Measurements from ENCODE around the gene CNOT6. TPM values are rescaled to one million over a fixed set of nuclear protein-coding genes. Genes with fewer than 3 reads are reported as not detected.

CNOT6 gene
- total and polyA plus RNA-seq, 4 donors, result 1.4 to 25.0 (median 4.2) TPM

DNA sequence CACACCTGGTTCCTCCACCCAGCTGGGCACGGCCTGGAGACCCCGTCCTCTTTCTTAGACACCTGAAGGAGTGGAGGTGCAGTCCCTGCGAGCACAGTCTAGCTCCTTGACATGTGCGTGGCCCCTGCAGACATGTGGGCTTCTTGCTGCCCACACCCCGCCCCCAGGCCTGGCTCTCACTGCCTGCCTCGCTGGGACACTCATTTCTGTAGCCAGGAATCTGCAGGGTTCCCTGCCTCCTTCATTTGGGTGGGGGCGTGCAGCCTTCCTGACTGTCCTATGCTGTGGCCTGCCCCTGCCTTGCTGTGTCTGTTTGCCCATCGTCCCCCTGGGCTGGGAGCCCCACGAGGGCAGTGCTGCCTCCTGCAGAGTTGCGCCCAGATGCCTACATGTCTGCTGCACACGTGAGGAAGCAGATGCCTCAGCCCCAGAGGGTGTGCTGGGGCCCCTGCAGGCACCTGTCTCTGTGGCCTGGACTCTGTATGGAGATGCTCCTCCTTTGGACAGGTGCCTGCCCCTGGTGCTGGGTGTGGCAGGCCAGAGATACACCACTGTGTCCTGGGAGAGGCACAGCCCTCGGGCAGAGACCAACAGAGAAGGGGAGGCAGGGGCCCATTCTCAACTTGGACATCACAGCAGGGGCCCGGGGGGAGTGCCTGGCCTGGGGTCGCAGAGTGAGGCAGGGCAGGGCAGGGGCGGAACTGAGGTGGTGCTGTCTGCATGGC lies 132.6 kb downstream of the CNOT6 start (continued):
- TF ChIP-seq FOXA2 (IDR thresholded peaks at IDR 0.05) (no peak), JUND (IDR thresholded peaks at IDR 0.05) (no peak), YY1 (IDR thresholded peaks at IDR 0.05) (no peak), ZBTB33 (IDR thresholded peaks at IDR 0.05) (no peak), RAD21 (IDR thresholded peaks at IDR 0.05) (no peak)

DNA sequence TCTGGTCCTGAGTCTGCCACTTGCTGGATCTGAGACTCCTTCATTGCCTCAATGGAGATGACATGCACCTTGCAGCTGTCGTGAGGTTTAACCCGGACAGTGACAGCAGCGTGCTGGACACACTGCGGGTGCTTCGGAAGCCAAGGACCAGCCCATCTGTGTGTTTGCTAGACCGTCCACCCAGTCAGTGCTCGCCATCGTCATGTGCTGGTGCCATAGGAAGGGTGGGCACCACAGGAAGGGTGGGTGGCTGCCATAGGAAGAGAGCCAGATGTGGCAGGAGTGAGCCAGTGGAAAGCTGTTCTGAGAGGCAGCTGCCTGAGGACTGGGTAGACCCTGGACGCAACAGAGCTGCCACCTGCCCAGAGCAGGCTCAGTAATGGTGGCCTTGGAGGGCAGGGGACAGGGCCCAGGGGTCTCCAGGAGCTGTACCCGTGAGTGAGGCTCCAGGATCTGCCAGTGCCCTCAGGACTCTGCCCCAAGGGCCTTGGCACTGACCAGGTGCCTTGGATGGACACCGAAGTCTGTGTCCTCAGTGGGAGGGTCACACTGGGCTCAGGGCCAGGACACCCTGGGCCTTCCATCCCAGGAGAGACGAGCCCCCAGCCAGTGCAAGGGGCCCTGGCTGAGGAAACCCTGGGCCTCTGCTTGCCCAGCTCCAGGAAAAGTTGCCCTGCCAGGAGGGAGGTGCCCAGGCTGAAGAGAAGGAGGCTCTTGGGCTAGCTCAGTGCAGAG lies 133.4 kb downstream of the CNOT6 start:
- Histone ChIP-seq H3K9ac (ENCODE audit: low read depth in 1 of 2, low read length in 2 of 2) (no peak overlapping the region), H3K4me3 (ENCODE audit: low read depth in 1 of 3, low read length in 3 of 3) (no peak overlapping the region), H3K9me3 (ENCODE audit: control insufficient read depth in 4 of 4, low read length in 3 of 4) (no peaks in the 10 kb centered on the region), H3K36me3 (ENCODE audit: control insufficient read depth in 4 of 4, insufficient read depth in 3 of 4, low read depth in 1 of 4, low read length in 3 of 4) (no peaks in the 10 kb centered on the region), H3K27me3 (ENCODE audit: control insufficient read depth in 4 of 4, insufficient read depth in 4 of 4, low read length in 3 of 4) (no peaks in the 10 kb centered on the region), H3K27ac (ENCODE audit: low read depth in 1 of 2, low read length in 2 of 2) (no peak overlapping the region), H3K4me1 (ENCODE audit: control insufficient read depth in 4 of 4, insufficient read depth in 4 of 4, low read length in 3 of 4) (no peaks in the 10 kb centered on the region)
- TF ChIP-seq RAD21 (IDR thresholded peaks at IDR 0.05) (no peak), FOXA2 (IDR thresholded peaks at IDR 0.05) (no peak), EGR1 (IDR thresholded peaks at IDR 0.05; ENCODE audit: low read depth in 2 of 2) (no peak), SP1 (IDR thresholded peaks at IDR 0.05) (no peak), FOXA1 (IDR thresholded peaks at IDR 0.05) (no peak), HNF4G (IDR thresholded peaks at IDR 0.05) (no peak), RXRA (IDR thresholded peaks at IDR 0.05) (no peak), JUND (IDR thresholded peaks at IDR 0.05) (no peak), HNF4A (conservative IDR thresholded peaks at IDR 0.05) (no peak), ATF3 (IDR thresholded peaks at IDR 0.05) (no peak), YY1 (IDR thresholded peaks at IDR 0.05) (no peak), ZBTB33 (IDR thresholded peaks at IDR 0.05) (no peak), NR2F2 (IDR thresholded peaks at IDR 0.05) (no peak), TAF1 (conservative IDR thresholded peaks at IDR 0.05) (no peak), CTCF (IDR thresholded peaks at IDR 0.05; ENCODE audit: low read depth, low read length, missing input control) (no peak)
- TF ChIP-seq, protein P1, sequence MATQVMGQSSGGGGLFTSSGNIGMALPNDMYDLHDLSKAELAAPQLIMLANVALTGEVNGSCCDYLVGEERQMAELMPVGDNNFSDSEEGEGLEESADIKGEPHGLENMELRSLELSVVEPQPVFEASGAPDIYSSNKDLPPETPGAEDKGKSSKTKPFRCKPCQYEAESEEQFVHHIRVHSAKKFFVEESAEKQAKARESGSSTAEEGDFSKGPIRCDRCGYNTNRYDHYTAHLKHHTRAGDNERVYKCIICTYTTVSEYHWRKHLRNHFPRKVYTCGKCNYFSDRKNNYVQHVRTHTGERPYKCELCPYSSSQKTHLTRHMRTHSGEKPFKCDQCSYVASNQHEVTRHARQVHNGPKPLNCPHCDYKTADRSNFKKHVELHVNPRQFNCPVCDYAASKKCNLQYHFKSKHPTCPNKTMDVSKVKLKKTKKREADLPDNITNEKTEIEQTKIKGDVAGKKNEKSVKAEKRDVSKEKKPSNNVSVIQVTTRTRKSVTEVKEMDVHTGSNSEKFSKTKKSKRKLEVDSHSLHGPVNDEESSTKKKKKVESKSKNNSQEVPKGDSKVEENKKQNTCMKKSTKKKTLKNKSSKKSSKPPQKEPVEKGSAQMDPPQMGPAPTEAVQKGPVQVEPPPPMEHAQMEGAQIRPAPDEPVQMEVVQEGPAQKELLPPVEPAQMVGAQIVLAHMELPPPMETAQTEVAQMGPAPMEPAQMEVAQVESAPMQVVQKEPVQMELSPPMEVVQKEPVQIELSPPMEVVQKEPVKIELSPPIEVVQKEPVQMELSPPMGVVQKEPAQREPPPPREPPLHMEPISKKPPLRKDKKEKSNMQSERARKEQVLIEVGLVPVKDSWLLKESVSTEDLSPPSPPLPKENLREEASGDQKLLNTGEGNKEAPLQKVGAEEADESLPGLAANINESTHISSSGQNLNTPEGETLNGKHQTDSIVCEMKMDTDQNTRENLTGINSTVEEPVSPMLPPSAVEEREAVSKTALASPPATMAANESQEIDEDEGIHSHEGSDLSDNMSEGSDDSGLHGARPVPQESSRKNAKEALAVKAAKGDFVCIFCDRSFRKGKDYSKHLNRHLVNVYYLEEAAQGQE (IDR thresholded peaks at IDR 0.05), result no peak
- TF ChIP-seq, protein P2, sequence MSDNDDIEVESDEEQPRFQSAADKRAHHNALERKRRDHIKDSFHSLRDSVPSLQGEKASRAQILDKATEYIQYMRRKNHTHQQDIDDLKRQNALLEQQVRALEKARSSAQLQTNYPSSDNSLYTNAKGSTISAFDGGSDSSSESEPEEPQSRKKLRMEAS (IDR thresholded peaks at IDR 0.05), result no peak
- 87% methylated on average over 12 of the region's 12 CpGs for WGBS
- DNase-seq (ENCODE audit: low spot score), result no peak
